ENCODE data around the gene RABGAP1L. TPM values are rescaled to one million over a fixed set of nuclear protein-coding genes. Genes with fewer than 3 reads are reported as not detected.

Gene RABGAP1L
- total RNA-seq, 3 donors from 2014 or later = 46.1 to 74.7 (median 59.2) TPM

DNA sequence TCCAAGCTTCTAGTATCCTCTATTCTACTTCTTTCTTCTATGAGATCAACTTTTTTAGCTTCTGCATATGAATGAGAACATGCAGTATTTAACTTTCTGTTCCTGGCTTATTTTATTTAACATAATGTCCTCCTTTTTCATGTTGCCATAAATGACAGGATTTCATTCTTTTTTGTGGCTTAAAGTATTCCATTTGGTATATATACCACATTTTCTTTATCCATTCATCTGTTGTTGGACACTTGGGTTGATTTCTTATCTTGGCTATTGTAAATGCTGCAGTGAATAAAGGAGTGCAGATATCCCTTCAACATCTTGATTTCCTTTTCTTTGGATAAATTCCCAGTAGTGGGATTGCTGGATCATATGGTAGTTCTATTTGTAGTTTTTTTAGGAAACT lies 498.1 kb downstream of the RABGAP1L start:
- intact Hi-C loops (cut with DNase I, micrococcal nuclease) = no loop called here
- DNase-seq = no peak
- no peaks in the 10 kb centered on the region for H3K36me3 ChIP-seq (ENCODE audit: low read depth)
- no peak for ATAC-seq
- H3K4me3 ChIP-seq = no peak overlapping the region
- no peaks in the 10 kb centered on the region for H3K4me1 ChIP-seq (ENCODE audit: low read depth)
- H3K9me3 ChIP-seq = no peaks in the 10 kb centered on the region
- no peak for TF ChIP-seq CTCF (IDR thresholded peaks at IDR 0.05)

DNA sequence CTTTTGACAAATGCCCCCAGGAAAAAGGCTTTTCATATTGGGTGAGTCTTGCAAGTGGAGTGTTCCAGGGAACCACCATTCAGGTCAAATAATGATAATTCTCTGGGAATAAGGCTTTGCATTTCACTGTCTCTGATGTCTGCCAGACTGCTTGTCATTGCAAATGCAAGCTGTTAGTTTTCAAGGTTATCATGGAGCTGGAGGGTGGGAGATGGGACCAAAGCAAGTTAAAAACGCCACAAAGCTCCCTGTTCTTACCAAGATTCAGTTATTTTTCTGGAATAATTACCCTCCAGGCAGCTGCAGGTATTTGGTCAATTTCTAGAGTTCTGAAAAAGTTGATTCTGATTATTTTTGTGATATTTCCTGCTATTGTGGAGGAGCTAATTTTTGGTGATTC lies 498.6 kb downstream of the RABGAP1L start:
- ATAC-seq (no peak), DNase-seq (no peak)
- H3K9me3 ChIP-seq = no peaks in the 10 kb centered on the region
- no peaks in the 10 kb centered on the region for H3K36me3 ChIP-seq (ENCODE audit: low read depth)
- TF ChIP-seq CTCF (IDR thresholded peaks at IDR 0.05) = no peak
- H3K4me1 ChIP-seq (ENCODE audit: low read depth) = no peaks in the 10 kb centered on the region
- intact Hi-C loops (cut with DNase I, micrococcal nuclease) = no loop called here
- H3K4me3 ChIP-seq = no peak overlapping the region

DNA sequence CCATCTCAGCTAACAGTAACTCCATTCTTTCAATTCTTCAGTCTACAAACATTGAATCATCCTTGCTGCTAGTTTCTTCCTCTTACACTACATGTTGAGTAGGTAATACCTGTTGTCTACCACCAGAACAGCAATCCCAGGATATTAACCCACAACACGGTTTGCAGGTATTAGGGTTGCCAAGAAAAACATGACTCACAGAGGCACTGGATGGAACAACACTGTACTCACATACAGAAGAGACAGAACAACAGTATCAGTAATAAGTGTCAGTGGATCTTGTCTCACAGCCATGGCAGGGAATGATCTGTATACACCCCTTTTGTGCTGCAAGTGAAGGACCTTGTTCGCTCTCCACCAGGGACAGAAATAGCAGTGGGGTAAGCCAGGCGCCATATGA lies 500.5 kb downstream of the RABGAP1L start:
- Histone ChIP-seq H3K4me1 (ENCODE audit: low read depth) (no peaks in the 10 kb centered on the region), H3K4me3 (no peak overlapping the region), H3K36me3 (ENCODE audit: low read depth) (no peaks in the 10 kb centered on the region), H3K9me3 (no peaks in the 10 kb centered on the region)
- TF ChIP-seq CTCF (IDR thresholded peaks at IDR 0.05) = no peak
- intact Hi-C loops (cut with DNase I, micrococcal nuclease) = no loop called here
- DNase-seq = no peak
- ATAC-seq = no peak

GRCh38 chr1:174660476-174660875 lies 501.2 kb downstream of the RABGAP1L start:
- H3K9me3 ChIP-seq = no peaks in the 10 kb centered on the region
- no peaks in the 10 kb centered on the region for H3K36me3 ChIP-seq (ENCODE audit: low read depth)
- intact Hi-C loops (cut with DNase I, micrococcal nuclease) = no loop called here
- ATAC-seq (no peak), DNase-seq (no peak)
- no peaks in the 10 kb centered on the region for H3K4me1 ChIP-seq (ENCODE audit: low read depth)
- no peak for TF ChIP-seq CTCF (IDR thresholded peaks at IDR 0.05)
- H3K4me3 ChIP-seq = no peak overlapping the region

GRCh38 chr1:174663358-174663757 lies 504.0 kb downstream of the RABGAP1L start:
- Histone ChIP-seq H3K9me3 (no peaks in the 10 kb centered on the region), H3K36me3 (ENCODE audit: low read depth) (no peaks in the 10 kb centered on the region), H3K4me1 (ENCODE audit: low read depth) (no peaks in the 10 kb centered on the region), H3K4me3 (no peak overlapping the region)
- TF ChIP-seq CTCF (IDR thresholded peaks at IDR 0.05) = no peak
- no peak for ATAC-seq
- intact Hi-C loops (cut with DNase I, micrococcal nuclease) = no loop called here
- DNase-seq = no peak

GRCh38 chr1:174666248-174666647 lies 506.9 kb downstream of the RABGAP1L start:
- H3K9me3 ChIP-seq = peaks cover 12% of the 10 kb centered on the region
- no peak overlapping the region for H3K4me3 ChIP-seq
- intact Hi-C loops (cut with DNase I, micrococcal nuclease) = no loop called here
- TF ChIP-seq CTCF (IDR thresholded peaks at IDR 0.05) = no peak
- ATAC-seq (no peak), DNase-seq (no peak)
- no peaks in the 10 kb centered on the region for H3K36me3 ChIP-seq (ENCODE audit: low read depth)
- no peaks in the 10 kb centered on the region for H3K4me1 ChIP-seq (ENCODE audit: low read depth)

Data from mucosa of descending colon (tissue), 3 donors.